Lower leg skin (tissue), 4 donors: Measurements from ENCODE around the gene CBR4. TPM values are rescaled to one million over a fixed set of nuclear protein-coding genes. Genes with fewer than 3 reads are reported as not detected.
"Not testable (repeated sequence)": the region's sequence is repeated elsewhere in the genome, so short reads cannot be mapped to it uniquely, and the experiment has no call there.

Experiments
- DNase-seq, 2 donors: peaks; one replicate each; pipeline ENCODE4 v3.0.0-alpha.2; 2019; ENCODE audit warnings: low spot score in 2 of 2
- H3K4me3 ChIP-seq: fragments of 200-600 bp; sonication (generic); 2 replicates; pipeline ENCODE4 v1.5.1; 2017; ENCODE audit warnings: mild to moderate bottlenecking, low read depth; ENCODE audit not compliant: poor library complexity, severe bottlenecking
- POLR2A ChIP-seq, 2 donors: fragments of 450-650 bp; IDR thresholded peaks; one replicate each; pipeline ENCODE4 v1.6.1; 2016 to 2017; ENCODE audit warnings: antibody characterized with exemption in 2 of 2, mild to moderate bottlenecking in 1 of 2, moderate library complexity in 1 of 2
- WGBS, 2 donors: methylation state at CpG; one replicate each; pipeline ENCODE4 v1.1.5; 2018; 5-methylcytosine and 5-hydroxymethylcytosine counted together
- intact Hi-C: fragments of 100-400 bp; cut with DNase I; formaldehyde crosslinking; loops from one replicate; pipeline ENCODE4 v1.15.0; 2023; ENCODE audit warnings: low total_unique reads
- total RNA-seq, 4 donors: library from RNA; depleted of rRNA; stranded (reverse); fragments of >200 nt; gene quantifications; one replicate each; pipeline ENCODE4 v1.1.0, GENCODE V29; 2016
- TF ChIP-seq, protein P1 (sequence below), 3 donors: fragments of 450-650 bp; IDR thresholded peaks; one replicate each; pipeline ENCODE4 v1.5.1; 2016; ENCODE audit warnings: antibody characterized with exemption in 3 of 3, mild to moderate bottlenecking in 3 of 3, moderate library complexity in 2 of 3

Gene CBR4
- total RNA-seq, 4 donors from 2014 or later = 13.7 to 37.2 (median 18.8) TPM

DNA sequence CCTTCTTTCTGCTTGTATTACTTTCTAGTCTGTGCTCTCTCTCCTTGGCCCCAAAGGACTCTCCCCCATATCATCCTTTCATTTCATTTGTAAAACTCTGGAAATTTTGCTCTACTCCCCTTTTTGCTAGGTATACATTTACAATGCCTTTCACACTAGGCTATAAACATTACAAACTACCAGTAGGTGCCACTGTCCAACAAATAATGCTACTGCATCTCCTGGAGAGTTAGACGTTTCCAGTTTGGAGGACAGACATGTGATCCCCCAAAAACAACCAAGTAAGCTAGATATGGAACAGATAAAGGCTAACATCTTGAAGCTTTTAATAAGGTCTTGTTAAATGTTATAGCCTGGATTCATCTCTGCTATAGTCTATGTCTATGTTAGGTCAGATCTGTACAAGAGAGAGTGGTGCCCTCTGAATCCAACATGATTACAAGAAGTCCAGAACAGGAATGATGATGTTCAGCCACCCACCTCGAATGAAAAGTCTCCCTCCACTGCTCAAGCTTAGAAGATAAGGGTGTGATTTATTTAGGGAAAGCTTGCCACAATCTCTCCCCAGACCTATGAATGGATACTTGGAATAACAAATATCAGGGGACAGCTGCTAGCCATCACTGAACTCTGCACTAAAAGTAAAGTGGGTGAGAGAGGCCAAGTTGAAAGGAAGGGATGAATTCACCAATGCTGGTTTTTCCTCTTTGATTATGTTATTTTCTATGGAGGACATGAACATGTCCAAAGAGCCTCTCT lies 14.3 kb downstream of the CBR4 start:
- H3K4me3 ChIP-seq = no peak overlapping the region
- TF ChIP-seq, protein P1, sequence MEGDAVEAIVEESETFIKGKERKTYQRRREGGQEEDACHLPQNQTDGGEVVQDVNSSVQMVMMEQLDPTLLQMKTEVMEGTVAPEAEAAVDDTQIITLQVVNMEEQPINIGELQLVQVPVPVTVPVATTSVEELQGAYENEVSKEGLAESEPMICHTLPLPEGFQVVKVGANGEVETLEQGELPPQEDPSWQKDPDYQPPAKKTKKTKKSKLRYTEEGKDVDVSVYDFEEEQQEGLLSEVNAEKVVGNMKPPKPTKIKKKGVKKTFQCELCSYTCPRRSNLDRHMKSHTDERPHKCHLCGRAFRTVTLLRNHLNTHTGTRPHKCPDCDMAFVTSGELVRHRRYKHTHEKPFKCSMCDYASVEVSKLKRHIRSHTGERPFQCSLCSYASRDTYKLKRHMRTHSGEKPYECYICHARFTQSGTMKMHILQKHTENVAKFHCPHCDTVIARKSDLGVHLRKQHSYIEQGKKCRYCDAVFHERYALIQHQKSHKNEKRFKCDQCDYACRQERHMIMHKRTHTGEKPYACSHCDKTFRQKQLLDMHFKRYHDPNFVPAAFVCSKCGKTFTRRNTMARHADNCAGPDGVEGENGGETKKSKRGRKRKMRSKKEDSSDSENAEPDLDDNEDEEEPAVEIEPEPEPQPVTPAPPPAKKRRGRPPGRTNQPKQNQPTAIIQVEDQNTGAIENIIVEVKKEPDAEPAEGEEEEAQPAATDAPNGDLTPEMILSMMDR (IDR thresholded peaks at IDR 0.05) = no peak
- TF ChIP-seq POLR2A (IDR thresholded peaks at IDR 0.05) = no peak
- 27 to 34% methylated on average over 2 of the region's 2 CpGs for WGBS, 2 donors
- DNase-seq = no peak
- intact Hi-C loops = no loop called here

DNA sequence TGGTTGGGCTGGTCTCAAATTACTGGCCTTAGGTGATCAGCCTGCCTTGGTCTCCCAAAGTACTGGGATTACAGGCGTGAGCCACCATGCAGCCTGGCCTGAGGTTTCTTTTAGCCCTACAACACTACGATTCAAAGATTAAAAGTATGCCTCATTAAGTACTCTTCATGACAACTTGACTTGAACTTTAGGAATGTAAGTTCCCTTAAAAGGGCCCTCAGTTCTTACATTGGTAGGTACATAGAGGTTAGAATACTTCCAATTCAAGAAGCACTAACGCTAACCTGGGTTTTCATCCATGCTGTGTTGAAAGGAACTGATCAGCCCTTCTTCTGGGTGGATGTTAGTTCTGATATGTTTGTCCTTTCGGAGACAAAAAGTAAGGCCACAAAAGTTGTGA lies 15.1 kb downstream of the CBR4 start:
- 99% methylated on average over 4 of the region's 4 CpGs for WGBS, 2 donors
- intact Hi-C loops = no loop called here
- TF ChIP-seq POLR2A (IDR thresholded peaks at IDR 0.05) = no peak
- TF ChIP-seq, protein P1 (IDR thresholded peaks at IDR 0.05) = no peak

DNA sequence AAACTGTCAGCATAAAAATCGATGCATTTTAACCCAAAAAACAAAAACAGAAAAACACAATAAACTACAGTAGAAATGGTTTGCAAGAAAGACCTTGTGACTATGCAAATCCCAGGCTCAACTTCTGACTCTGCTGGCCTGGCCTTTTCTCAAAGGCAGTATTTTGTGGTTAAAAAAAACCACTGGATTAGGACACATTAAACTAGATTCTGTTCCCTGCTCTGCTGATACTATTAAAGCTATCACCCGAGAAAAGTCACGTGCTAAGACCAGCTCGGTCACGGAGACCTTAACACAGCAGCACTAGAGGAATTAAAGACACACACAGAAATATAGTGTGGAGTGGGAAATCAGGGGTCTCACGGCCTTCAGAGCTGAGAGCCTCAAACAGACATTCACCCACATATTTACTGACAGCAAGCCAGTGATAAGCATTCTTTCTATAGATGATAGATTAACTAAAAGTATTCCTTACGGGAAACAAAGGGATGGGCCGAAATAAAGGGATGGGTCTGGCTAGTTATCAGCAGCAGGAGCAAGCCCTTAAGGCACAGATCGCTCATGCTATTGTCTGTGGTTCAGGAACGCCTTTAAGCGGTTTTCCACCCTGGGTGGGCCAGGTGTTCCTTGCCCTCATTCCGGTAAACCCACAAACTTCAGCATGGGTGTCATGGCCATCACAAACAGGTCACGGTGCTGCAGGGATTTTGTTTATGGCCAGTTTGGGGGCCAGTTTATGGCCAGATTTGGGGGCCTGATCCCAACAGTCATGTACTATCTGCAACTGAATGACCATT lies 16.1 kb downstream of the CBR4 start:
- TF ChIP-seq, protein P1 (IDR thresholded peaks at IDR 0.05) = no peak
- no peak for TF ChIP-seq POLR2A (IDR thresholded peaks at IDR 0.05)
- 62 to 75% methylated on average over 13 of the region's 13 CpGs for WGBS, 2 donors
- no peak overlapping the region for H3K4me3 ChIP-seq
- intact Hi-C loops = no loop called here
- no peak for DNase-seq

More for the DNA sequence above, 15.1 kb downstream of the CBR4 start:
- no peak for DNase-seq
- H3K4me3 ChIP-seq = no peak overlapping the region

DNA sequence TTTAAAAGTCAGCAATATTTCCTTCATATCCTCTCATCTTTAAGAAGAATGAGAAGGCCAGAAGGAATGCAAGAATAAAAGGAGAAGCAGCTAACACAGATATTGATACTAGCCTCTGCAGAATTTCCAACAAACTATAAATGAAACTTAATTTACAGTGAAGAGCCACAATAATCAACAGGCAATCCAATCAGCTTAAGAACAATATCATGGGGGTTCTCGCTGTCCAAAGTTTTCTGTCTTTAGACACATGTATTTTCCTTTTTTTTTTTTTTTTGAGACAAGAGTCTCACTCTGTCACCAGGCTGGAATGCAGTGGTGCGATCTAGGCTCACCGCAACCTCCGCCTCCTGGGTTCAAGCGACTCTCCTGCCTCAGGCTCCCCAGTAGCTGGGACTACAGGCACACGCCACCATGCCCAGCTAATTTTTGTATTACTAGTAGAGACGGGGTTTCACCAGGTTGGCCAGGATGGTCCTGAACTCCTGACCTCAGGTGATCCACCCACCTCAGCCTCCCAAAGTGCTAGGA lies 17.0 kb downstream of the CBR4 start:
- 93 to 98% methylated on average over 7 of the region's 7 CpGs for WGBS, 2 donors
- intact Hi-C loops, DNase-seq, H3K4me3 ChIP-seq: not testable (repeated sequence)

DNA sequence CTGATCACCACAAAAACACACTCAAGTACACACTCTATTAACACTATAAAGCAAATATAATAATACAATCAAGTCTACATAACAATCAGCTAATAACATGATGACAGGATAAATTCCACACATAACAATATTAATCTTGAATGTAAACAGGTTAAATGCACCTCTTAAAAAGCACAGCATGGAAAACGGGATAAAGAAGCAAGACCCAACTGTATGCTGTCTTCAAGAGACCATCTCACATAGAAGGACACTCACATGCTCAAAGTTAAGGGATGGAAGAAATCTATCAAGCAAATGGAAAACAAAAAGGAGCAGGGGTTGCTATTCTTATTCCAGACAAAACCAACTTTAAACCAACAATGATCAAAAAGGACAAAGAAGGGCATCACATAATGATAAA lies 28.1 kb downstream of the CBR4 start:
- no peak for DNase-seq
- no peak overlapping the region for H3K4me3 ChIP-seq
- WGBS, 2 donors = 95 to 96% methylated on average over 1 of the region's 1 CpG

More for the DNA sequence above, 28.1 kb downstream of the CBR4 start:
- intact Hi-C loops = no loop called here
- TF ChIP-seq POLR2A (IDR thresholded peaks at IDR 0.05) = no peak
- TF ChIP-seq, protein P1 (IDR thresholded peaks at IDR 0.05) = no peak
